ENCODE results near the gene YPEL2.
A peak's percentile ranks its signal among the peaks of the same experiment; 100 is the strongest.
"Not testable (repeated sequence)": the region's sequence is repeated elsewhere in the genome, so short reads cannot be mapped to it uniquely, and the experiment has no call there.

Gene YPEL2

GRCh38 chr17:59406808-59407381 lies 75.4 kb downstream of the YPEL2 start:
- DNase-seq (ENCODE audit: low read depth in 2 of 2), result no peak

DNA sequence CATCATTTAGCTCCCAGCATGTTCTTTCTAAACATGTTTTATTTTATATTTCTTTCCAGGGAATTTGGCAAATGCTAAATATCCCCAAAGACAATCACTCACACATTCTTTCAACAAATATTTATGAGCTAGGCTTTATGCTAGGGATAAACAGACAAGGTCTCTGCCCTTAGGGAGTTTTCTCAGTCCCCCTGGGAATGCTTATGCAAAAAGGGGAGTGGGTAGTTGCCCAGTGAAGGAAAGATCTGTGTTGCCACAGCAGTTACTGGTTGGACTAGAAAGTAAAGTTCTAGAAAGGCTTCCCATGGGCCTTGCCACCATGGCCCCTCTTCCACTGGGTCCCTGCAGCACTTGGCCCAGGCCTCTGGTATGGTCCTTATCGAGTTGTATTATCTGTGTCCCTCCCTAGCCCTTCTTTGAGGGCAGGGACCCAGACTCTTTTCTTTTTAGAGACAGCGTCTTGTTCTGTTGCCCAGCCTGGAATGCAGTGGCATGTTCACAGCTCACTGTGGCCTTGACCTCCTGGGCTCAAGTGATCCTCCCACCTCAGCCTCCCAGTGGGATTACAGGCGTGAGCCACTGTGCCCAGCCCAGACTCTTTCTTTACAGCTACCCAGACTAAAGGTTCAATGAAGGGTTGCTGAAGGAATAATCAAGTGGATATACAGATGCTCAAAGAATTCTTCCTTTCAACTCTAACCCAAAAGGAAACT lies 78.0 kb downstream of the YPEL2 start:
- DNase-seq (ENCODE audit: low read depth in 2 of 2), result no peak

GRCh38 chr17:59410049-59410437 lies 78.6 kb downstream of the YPEL2 start:
- DNase-seq (ENCODE audit: low read depth in 2 of 2), result no peak

GRCh38 chr17:59412431-59412830 lies 81.0 kb downstream of the YPEL2 start:
- DNase-seq (ENCODE audit: low read depth in 2 of 2), result not testable (repeated sequence)

- no peak for DNase-seq (ENCODE audit: low read depth in 2 of 2)
Measured at GRCh38 chr17:59413014-59413766, 81.7 kb downstream of the YPEL2 start.

DNA sequence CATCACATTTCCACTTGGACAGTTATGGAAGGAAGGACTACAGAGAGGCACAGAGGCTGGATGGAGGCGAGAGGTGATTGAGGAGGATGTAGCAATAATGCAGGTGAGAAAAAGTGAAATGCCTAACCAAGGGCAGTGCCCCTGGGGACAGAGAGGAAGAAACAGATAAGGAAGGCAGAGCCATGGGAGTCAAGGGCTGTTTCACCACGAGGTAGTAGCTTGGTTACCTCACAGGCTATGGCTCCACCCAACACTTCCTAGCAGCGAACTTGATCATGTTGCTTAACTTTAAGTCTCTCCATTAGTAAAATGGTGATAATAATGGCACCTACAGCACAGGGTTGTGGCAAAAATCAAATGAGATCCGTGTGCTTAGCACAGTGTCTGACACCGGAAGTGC lies 83.9 kb downstream of the YPEL2 start:
- no peak for DNase-seq (ENCODE audit: low read depth in 2 of 2)

GRCh38 chr17:59416184-59416583 lies 84.7 kb downstream of the YPEL2 start:
- DNase-seq (ENCODE audit: low read depth in 2 of 2), result no peak

DNA sequence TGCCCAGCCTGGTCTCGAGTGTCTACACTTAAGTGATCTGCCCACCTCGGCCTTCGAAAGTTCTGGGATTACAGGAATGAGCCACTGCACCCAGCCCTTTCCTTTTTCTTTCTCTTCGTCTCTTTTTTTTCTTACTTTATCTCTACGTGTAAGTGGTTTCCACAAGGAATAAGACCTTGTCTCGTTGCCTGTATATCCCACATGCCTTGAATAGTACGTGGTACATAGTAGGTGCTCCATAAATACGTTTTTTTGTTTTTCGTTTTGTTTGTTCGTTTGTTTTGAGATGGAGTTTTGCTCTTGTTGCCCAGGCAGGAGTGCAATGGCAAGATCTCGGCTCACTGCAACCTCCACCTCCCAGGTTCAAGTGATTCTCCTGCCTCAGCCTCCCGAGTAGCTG lies 86.0 kb downstream of the YPEL2 start:
- no peak for DNase-seq (ENCODE audit: low read depth in 2 of 2)

- DNase-seq (ENCODE audit: low read depth in 2 of 2), result no peak
Measured at GRCh38 chr17:59418732-59419166, 87.3 kb downstream of the YPEL2 start.

DNA sequence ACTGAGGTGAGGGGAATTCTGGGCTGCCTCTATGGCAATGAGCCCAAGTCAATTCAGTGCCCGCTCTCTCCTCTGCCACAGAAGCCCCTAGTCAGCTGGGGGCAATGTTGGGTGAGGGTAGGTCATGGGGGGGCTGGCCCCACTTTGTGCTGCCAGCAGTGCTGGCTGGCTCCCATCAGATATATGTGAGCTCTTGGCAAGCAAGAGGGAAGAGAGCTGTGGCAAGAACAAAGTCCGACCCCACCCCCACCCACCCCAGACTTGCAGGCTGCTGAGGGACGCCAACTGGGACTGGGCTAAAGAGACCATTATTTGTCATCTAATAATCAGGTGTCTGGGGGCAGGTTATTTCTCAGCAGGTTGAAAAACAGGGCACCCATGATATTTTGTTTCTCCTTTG lies 89.4 kb downstream of the YPEL2 start:
- no peak for DNase-seq (ENCODE audit: low read depth in 2 of 2)

DNA sequence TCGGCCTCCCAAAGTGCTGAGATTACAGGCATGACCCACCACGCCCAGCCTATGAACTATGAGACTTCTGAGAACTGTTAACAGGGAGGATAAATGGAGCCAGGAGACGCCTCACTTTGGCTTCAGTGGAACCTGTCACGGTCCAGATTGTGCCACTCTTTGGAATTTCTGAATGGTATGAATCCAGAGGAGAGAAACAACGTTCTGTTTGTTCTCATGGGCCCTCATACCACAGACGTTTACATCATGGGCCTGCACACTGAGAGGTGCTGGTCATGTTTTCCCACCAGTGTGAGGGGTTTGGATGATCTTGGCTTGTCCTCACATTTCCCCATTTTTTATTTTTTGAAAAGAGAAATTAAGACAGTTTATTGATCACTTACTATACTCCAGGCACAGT lies 90.3 kb downstream of the YPEL2 start:
- DNase-seq (ENCODE audit: low read depth in 2 of 2), result no peak

- no peak for DNase-seq (ENCODE audit: low read depth in 2 of 2)
Measured at GRCh38 chr17:59423137-59423724, 91.8 kb downstream of the YPEL2 start.

- no peak for DNase-seq (ENCODE audit: low read depth in 2 of 2)
Measured at GRCh38 chr17:59423903-59424302, 92.4 kb downstream of the YPEL2 start.

GRCh38 chr17:59424331-59424730 lies 92.9 kb downstream of the YPEL2 start:
- DNase-seq (ENCODE audit: low read depth in 2 of 2), result no peak

- DNase-seq (ENCODE audit: low read depth in 2 of 2), result no peak
Measured at GRCh38 chr17:59425085-59425931, 93.9 kb downstream of the YPEL2 start.

DNA sequence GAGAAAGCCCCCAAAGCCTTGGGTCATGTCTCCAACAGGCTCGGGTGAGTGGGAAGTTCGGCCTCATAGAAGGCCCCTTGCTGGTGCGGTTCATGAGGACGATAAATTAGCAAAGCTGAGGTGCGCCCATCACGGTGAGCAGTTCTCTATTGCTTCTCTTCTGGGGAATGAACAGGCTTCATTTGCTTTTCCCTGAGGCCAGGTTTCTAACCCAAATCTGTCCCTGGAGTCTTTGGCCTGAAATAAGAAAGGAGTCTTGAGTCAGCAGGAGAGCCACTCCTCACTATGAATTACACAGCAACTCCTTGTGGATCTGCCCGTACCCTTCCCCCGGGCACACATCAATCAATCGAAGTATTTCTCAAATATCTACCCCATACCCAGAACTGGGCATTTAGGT lies 94.6 kb downstream of the YPEL2 start:
- no peak for DNase-seq (ENCODE audit: low read depth in 2 of 2)

- peak; percentile 13 to 14 for DNase-seq (ENCODE audit: low read depth in 2 of 2)
Measured at GRCh38 chr17:59427425-59427921, 96.0 kb downstream of the YPEL2 start.

GRCh38 chr17:59427996-59428395 lies 96.5 kb downstream of the YPEL2 start:
- DNase-seq (ENCODE audit: low read depth in 2 of 2), result no peak

DNA sequence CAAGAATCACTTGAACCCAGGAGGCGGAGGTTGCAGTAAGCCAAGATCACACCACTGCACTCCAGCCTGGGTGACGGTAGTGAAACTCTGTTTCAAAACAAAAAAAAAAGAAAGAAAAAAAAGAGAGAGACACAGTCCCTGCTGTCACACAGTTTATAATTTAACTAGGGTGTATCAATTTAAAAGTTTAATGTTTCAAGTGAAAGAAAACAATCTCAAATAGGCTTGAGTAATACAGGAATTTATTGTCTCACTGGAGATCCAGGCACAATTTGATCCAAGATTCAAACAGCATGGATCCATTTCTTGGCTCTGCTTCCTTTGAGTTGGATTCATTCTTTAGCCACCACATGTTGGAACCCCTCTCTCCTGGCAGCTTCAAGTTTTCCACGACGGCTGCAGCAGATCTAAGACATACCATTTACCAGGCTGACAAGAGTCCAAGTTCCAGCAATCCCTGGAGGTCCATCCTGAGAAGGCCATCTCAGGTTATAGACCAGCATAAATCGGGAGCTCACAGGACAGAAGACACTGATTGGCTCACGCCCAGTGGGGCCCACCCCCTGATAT lies 97.5 kb downstream of the YPEL2 start:
- DNase-seq (ENCODE audit: low read depth in 2 of 2), result no peak

GRCh38 chr17:59431601-59432000 lies 100.1 kb downstream of the YPEL2 start:
- DNase-seq (ENCODE audit: low read depth in 2 of 2), result no peak

- no peak for DNase-seq (ENCODE audit: low read depth in 2 of 2)
Measured at GRCh38 chr17:59432657-59433056, 101.2 kb downstream of the YPEL2 start.
